NCI-H1930 (cell line): ENCODE results near the gene TXNRD2.

Experiments used
- DNase-seq, 2 experiments: peaks; one replicate each; lab custom pipeline; 2025; lab: John Stamatoyannopoulos, UW

TXNRD2 gene

GRCh38 chr22:19979712-19980493 lies 38.3 kb upstream of the TXNRD2 start:
- no peak for DNase-seq

- DNase-seq, result no peak
These were observed 37.1 kb upstream of the TXNRD2 start for GRCh38 chr22:19978748-19979147.

- DNase-seq, result no peak
These were observed 36.0 kb upstream of the TXNRD2 start for GRCh38 chr22:19977296-19978243.

GRCh38 chr22:19976671-19977070 lies 35.1 kb upstream of the TXNRD2 start:
- DNase-seq, result no peak

- no peak for DNase-seq
These were observed 34.1 kb upstream of the TXNRD2 start for GRCh38 chr22:19975707-19976035.

GRCh38 chr22:19974935-19975706 lies 33.5 kb upstream of the TXNRD2 start:
- no peak for DNase-seq

GRCh38 chr22:19974268-19974861 lies 32.7 kb upstream of the TXNRD2 start:
- peak; percentile 18 to 31 for DNase-seq

- no peak for DNase-seq
These were observed 32.1 kb upstream of the TXNRD2 start for GRCh38 chr22:19973551-19974267.

- no peak for DNase-seq
These were observed 31.3 kb upstream of the TXNRD2 start for GRCh38 chr22:19972652-19973550.

GRCh38 chr22:19972251-19972650 lies 30.6 kb upstream of the TXNRD2 start:
- DNase-seq, result no peak

GRCh38 chr22:19971276-19972124 lies 29.9 kb upstream of the TXNRD2 start:
- DNase-seq, result no peak

- peak in 1 of 2 experiments; percentile 39 for DNase-seq
These were observed 29.1 kb upstream of the TXNRD2 start for GRCh38 chr22:19970479-19971275.

GRCh38 chr22:19970031-19970478 lies 28.4 kb upstream of the TXNRD2 start:
- DNase-seq, result no peak

GRCh38 chr22:19969141-19969928 lies 27.7 kb upstream of the TXNRD2 start:
- no peak for DNase-seq

GRCh38 chr22:19968450-19968891 lies 26.9 kb upstream of the TXNRD2 start:
- DNase-seq, result no peak

GRCh38 chr22:19967850-19968449 lies 26.3 kb upstream of the TXNRD2 start:
- DNase-seq, result no peak
